GM18870 (cell line): ENCODE results near the gene SCNN1A.

Source experiments
- ATAC-seq: cut with Tn5 transposase; IDR thresholded peaks from one replicate; pipeline ENCODE4 v1.9.1; 2021; ENCODE audit warnings: moderate library complexity; ENCODE audit not compliant: unreplicated experiment

Gene SCNN1A

GRCh38 chr12:6322352-6322751 is 53.0 kb downstream of the SCNN1A start:
- ATAC-seq = no peak

GRCh38 chr12:6321905-6322304 is 53.5 kb downstream of the SCNN1A start:
- ATAC-seq = no peak

- ATAC-seq = no peak
Measured at GRCh38 chr12:6319446-6319845, 55.9 kb downstream of the SCNN1A start.

GRCh38 chr12:6318440-6318879 is 56.9 kb downstream of the SCNN1A start:
- ATAC-seq = no peak

- ATAC-seq = no peak
Measured at GRCh38 chr12:6317693-6318439, 57.5 kb downstream of the SCNN1A start.

DNA sequence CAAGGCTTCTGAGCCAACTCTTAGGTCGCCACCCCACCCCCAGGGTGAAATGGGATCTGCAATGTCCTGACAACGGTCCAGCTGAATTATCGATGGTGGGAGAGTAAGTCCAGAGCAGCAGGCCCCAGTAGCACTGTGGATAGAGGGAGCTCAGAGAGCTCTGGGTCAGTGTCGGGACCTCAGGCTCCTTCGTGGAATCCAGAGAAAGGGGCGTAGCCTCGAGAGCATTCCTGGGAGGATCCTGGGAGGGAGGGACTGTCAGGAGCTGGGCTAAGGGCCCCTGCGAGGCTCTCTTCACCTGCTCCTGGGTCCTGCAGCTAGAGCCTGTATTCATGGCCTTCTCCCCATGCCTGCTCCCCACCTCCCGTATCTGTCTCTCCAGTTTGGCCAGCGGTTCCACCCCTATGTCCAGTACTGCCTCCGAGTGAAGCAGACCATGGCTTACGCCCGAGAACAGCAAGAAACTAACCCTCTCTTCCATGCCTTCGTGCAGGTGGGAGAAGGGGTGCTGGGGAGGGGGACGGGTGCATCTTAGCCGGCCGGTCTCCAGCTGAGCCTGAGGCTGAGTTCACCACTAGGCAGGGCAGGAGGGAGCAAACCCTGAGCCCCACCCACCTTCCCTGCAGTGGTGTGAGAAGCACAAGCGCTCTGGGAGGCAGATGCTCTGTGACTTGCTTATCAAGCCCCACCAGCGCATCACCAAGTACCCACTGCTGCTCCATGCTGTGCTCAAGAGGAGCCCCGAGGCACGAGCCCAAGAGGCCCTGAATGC is 58.3 kb downstream of the SCNN1A start:
- ATAC-seq = no peak

DNA sequence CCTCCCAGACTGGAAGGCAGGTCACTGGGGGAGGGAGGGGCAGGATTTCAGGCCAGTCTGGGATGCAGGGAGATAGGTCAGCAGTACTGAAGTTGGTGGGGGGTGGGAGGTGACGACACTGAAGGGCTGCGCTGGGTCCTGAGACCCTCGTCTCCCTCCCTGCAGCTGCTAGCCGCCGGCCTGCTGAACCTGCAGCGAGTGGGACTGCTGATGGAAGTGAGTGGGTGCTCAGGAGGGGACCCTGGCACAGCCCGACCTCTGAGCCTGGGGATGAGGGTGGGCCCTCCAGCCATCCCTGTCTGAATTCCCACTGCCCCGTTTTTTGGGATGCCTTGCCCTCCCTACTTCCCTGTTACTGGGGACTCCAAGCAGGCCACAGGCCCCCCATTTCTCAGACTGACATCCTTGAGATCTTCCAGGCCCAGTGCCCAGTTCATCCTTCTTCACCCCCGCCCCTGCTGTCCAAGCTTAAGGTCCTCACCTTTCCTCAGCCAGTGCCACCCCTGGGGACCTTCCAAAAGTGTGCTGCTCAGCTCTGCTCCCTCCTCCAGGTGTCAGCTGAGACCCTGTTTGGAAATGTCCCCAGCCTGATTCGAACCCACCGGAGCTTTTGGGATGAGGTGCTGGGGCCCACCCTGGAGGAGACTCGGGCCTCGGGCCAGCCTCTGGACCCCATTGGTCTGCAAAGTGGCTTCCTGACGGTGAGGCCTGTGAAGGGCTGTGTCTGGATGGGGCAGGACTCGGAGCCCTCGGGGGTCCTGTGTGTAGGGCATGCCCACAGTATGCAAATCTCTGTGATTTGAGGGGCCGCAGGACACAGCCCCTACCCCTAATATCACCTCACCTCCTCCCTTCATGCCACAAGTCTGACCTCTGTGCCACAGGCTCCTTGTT is 59.4 kb downstream of the SCNN1A start:
- no peak for ATAC-seq

GRCh38 chr12:6315184-6315583 is 60.2 kb downstream of the SCNN1A start:
- ATAC-seq = no peak

DNA sequence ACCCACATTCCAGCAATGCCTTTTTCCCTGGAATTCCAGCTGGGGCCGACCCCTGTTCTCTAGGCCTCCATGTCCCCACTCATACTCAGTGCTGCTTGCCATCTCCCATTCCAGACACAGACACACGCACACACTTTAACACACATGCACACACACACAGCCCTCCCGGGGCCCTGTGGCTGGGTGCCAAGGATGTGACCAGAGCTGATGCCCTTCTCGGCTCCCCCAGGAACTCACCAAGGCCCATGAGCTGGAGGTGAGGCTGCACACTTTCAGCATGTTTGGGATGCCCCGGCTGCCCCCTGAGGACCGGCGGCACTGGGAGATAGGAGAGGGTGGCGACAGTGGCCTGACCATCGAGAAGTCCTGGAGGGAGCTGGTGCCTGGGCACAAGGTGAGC is 60.6 kb downstream of the SCNN1A start:
- ATAC-seq = no peak

GRCh38 chr12:6313326-6313940 is 61.9 kb downstream of the SCNN1A start:
- no peak for ATAC-seq

DNA sequence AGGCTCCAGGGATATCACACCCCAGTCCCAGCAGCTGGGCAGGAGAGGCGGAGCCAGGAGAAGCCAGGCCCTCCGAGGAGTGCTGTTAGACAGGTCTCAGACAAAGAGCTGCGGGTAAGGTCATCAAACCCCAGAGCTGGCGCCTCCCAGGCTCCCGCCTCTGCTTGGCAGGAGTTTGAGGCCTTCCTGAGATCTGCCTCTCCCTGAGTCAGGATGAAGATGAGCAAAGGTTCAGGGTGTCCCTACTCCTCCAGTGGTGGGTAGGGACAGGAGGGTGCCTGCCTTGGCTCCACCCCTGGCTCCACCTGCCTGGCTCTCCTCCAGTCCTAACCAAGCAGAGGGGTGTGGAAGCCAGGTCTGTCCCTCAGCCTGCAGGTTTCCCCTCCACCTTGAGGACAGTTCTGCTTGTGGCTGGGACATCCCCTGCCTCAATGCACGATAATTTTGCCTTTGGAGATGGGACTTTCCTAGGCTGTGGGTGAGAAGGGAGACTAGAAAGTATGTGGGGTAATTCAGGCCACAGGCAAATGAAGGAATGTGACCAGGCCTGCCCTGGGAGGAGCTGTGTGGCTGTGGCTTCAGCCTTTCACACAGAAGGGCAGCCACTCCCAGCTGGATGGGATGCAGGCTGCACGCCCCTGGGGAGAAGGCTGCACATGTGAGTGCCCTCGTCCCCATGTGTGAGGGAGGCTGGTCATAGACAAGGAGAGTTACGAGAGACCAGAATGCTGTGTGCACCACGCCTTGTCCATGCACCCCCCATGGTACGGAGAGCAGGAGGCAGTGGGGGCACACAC is 62.6 kb downstream of the SCNN1A start:
- ATAC-seq = peak; percentile 61

DNA sequence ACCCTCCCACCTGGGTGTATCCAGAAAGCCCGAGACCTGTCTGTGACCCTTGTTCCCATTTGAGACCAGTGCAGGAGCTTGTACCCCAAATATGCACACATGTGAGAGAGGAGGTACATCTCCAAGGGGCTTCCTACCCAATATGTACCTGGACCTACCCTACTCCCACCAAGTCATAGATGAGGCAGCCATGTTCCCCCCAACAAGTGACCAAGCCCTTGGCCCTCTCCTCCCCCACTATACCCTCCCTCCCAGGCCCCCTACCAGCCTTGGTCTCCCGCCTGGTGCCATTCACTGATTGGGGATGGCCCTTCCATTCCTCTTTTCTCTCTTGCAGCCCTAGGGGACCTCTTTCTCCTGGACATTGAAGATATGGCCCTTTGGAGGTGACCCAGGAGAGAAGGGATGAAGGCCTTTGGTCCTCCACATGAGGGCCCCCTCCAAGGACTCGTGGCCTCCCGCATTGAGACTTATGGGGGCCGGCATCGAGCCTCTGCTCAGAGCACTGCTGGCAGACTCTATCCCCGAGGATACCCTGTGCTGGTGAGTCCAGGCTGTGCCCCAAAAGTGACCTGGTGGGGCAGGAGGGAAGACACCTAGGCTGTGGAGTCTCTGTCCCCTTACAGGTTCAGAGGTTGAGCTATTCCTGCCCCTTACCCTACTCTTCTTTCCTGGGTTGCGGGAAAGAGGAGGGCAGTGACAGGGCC is 63.4 kb downstream of the SCNN1A start:
- no peak for ATAC-seq

DNA sequence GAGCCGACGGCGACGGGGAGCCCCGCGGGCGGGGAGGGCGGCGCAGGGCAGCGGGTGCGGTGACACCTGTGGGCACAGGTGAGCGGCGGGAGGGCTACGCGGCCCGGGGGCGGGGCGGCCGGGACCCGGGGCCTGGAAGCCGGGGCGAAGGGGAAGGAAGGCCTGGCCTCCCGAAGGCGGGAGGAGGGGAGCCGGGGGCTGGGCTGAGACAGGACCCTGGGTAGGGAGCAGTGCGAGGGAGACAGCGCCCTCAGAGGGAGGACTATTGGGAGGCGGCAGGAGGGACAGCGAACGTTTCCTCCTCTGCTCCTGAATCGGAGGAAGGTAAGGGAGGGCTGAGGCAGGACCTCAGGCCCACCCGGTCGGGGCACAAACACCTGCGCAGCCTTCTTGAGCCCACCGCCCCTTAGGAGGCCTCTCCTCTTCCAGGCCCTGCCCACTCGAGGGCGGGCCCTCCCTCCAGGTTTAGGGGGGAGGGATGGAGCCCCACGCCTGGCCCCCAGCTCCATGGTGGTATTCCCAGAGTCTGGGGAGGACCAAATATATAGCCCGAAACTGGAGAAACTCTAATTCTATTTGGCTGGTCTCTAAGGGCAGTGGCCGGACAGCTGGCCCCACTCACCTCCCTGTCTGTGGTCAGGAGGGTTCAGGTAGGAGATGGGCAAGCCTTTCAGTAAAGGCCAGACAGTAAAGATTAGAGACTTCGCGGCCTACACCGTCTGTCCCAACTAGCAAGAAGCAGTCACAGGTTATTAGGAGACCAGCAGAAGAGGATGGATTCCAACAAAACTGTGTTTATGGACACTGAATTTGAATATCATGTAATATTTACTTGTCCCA is 64.4 kb downstream of the SCNN1A start:
- no peak for ATAC-seq

GRCh38 chr12:6307529-6307928 is 67.8 kb downstream of the SCNN1A start:
- no peak for ATAC-seq

DNA sequence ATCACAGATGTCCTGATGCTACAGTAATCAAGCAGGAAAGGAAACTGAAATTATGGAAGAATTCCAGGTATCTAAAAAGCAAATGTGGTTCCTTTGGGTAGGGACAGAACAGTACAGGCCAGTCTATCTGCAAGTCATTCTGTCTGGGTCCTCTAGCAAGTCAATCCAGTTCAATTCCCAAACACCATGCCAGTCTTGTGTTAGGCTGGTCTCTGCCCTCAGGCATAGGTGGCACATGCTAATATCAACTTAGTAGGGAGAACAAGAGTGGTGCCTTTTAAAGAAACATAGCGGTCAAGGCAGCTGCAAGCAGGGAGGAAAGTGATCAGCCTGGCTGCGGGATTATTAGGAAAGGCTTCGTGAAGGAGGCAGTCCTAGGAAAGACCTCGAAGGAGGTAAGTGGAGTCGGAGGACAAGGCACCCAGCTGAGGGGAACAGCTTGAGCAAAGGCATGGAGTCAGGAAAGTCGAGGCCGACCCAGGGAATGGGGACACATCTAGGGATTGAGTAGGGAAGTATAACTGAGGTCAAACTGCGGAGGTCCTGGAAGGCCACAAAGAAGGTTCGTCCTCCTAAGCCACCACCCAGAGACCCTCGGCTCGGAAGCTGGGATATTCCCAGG is 68.7 kb downstream of the SCNN1A start:
- ATAC-seq = no peak

DNA sequence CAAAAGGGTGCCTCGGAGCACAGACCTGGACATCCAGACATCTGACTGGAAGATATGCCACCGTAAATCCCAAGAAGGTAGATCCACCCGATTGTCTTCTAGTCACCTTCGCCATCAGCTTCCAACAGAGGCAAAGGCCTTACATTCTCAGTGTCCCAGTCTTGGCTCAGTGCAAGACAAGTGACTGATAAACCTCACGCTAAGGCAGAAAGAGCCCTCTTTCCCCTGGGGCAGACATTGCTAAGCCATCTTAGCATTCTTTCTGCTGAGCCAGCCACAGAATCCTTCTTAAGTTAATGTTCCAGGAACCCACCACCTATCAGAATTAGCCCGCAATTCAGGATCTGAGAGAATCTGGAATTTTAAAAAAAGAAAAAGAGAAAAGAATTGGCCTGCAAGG is 69.2 kb downstream of the SCNN1A start:
- no peak for ATAC-seq

GRCh38 chr12:6303071-6303470 is 72.3 kb downstream of the SCNN1A start:
- ATAC-seq = no peak

- ATAC-seq = no peak
Measured at GRCh38 chr12:6302621-6303020, 72.7 kb downstream of the SCNN1A start.
